Stimulated activated CD4-positive, alpha-beta T cell treated with anti-CD3 and anti-CD28 coated beads, TNF-alpha, amount 100 ng/mL, for 1 hour (primary cell): ENCODE measurements around the gene GBA2.

Experiments
- DNase-seq, 3 donors: peaks; one replicate each; pipeline ENCODE4 v3.0.0-alpha.2; 2020; ENCODE audit warnings: low read depth in 3 of 3, low spot score in 1 of 3

The GBA2 gene

GRCh38 chr9:35695943-35696401 lies 53.1 kb downstream of the GBA2 start:
- DNase-seq, result no peak

GRCh38 chr9:35691757-35692301 lies 57.2 kb downstream of the GBA2 start:
- no peak for DNase-seq

- DNase-seq, result no peak
Measured at GRCh38 chr9:35691334-35691650, 57.7 kb downstream of the GBA2 start.

GRCh38 chr9:35690614-35691333 lies 58.3 kb downstream of the GBA2 start:
- peak in 1 of 3 donors; percentile 17 for DNase-seq

GRCh38 chr9:35690294-35690613 lies 58.8 kb downstream of the GBA2 start:
- no peak for DNase-seq

GRCh38 chr9:35689542-35690293 lies 59.3 kb downstream of the GBA2 start, which contains the start of gene TPM2:
TSS of gene TPM2 (minus strand) at chr9:35689925. CDS start at chr9:35689817, 108 bp downstream.
- no peak for DNase-seq

GRCh38 chr9:35688558-35689541 lies 60.2 kb downstream of the GBA2 start:
- DNase-seq, result no peak

- DNase-seq, result no peak
Measured at GRCh38 chr9:35687972-35688557, 61.0 kb downstream of the GBA2 start.

GRCh38 chr9:35687306-35687705 lies 61.7 kb downstream of the GBA2 start:
- DNase-seq, result no peak
